Testis (tissue), 3 donors: Measurements from ENCODE around the gene KATNIP. TPM values are rescaled to one million over a fixed set of nuclear protein-coding genes. Genes with fewer than 3 reads are reported as not detected.

Source experiments
- DNase-seq: peaks from one replicate; pipeline ENCODE4 v3.0.0-alpha.2; 2019
- H3K27ac ChIP-seq, 2 donors: fragments of 200-600 bp; sonication (generic); one replicate each; pipeline ENCODE4 v1.5.1; 2019
- H3K27me3 ChIP-seq: fragments of 200-600 bp; sonication (generic); one replicate; pipeline ENCODE4 v1.5.1; 2019
- H3K36me3 ChIP-seq: fragments of 200-600 bp; sonication (generic); one replicate; pipeline ENCODE4 v1.5.1; 2017; ENCODE audit warnings: low read depth; ENCODE audit errors: missing control alignments
- H3K4me1 ChIP-seq: fragments of 200-600 bp; sonication (generic); one replicate; pipeline ENCODE4 v1.5.1; 2019
- H3K4me3 ChIP-seq, 2 donors: fragments of 200-600 bp; sonication (generic); one replicate each; pipeline ENCODE4 v1.5.1; 2017 to 2019
- H3K9me3 ChIP-seq: fragments of 200-600 bp; sonication (generic); one replicate; pipeline ENCODE4 v1.5.1; 2017
- CTCF ChIP-seq, 3 experiments: fragments of 450-650 bp in 2 of 3; fragments of 200-600 bp in 1 of 3; sonication (generic) in 1 of 3; IDR thresholded peaks; one replicate each; pipeline ENCODE4 v1.5.1; 2016 to 2019; ENCODE audit warnings: antibody characterized with exemption in 3 of 3, mild to moderate bottlenecking in 2 of 3, moderate library complexity in 1 of 3
- POLR2A ChIP-seq: fragments of 450-650 bp; IDR thresholded peaks from one replicate; pipeline ENCODE4 v1.6.1; 2017; ENCODE audit warnings: antibody characterized with exemption, mild to moderate bottlenecking, moderate library complexity
- WGBS, 2 donors: methylation state at CpG; one replicate each; pipeline ENCODE4 v1.1.5; 2018; 5-methylcytosine and 5-hydroxymethylcytosine counted together
- intact Hi-C: fragments of 100-400 bp; cut with DNase I; formaldehyde crosslinking; loops from one replicate; pipeline ENCODE4 v1.15.1; 2023; ENCODE audit warnings: low total_unique reads
- polyA plus RNA-seq: library from polyadenylated mRNA; stranded (reverse); fragments of 350-450 nt; fragmentation: Illumina TruSeq; extraction: RNeasy Lipid Tissue Mini Kit (QIAGEN cat#74804); gene quantifications from one replicate; pipeline ENCODE4 v1.2.3, GENCODE V29; 2014; ENCODE audit warnings: low read depth, low replicate concordance; ENCODE audit not compliant: insufficient read depth
- total RNA-seq, 2 donors: library from RNA; depleted of rRNA; stranded (reverse); fragments of >200 nt; gene quantifications; one replicate each; pipeline ENCODE4 v1.2.3, GENCODE V29; 2016

Gene KATNIP
- total and polyA plus RNA-seq, 3 donors from 2014 or later, result 43.2 to 80.2 (median 48.6) TPM

- WGBS, 2 donors, result 93 to 95% methylated on average over 11 of the region's 11 CpGs
- Histone ChIP-seq H3K4me3 (no peak overlapping the region), H3K27me3 (no peaks in the 10 kb centered on the region), H3K4me1 (no peaks in the 10 kb centered on the region), H3K27ac (no peak overlapping the region), H3K9me3 (no peaks in the 10 kb centered on the region), H3K36me3 (no peaks in the 10 kb centered on the region)
- TF ChIP-seq CTCF (IDR thresholded peaks at IDR 0.05), result no peak
- no peak for TF ChIP-seq POLR2A
- intact Hi-C loops, result no loop called here
- DNase-seq, result no peak
Measured at GRCh38 chr16:27516365-27516764, 33.6 kb upstream of the KATNIP start.

GRCh38 chr16:27517664-27518063 lies 32.3 kb upstream of the KATNIP start:
- no peak for DNase-seq
- H3K9me3 ChIP-seq, result no peaks in the 10 kb centered on the region
- H3K27ac ChIP-seq, result no peak overlapping the region
- TF ChIP-seq POLR2A, result no peak
- no peak for TF ChIP-seq CTCF (IDR thresholded peaks at IDR 0.05)
- H3K36me3 ChIP-seq, result no peaks in the 10 kb centered on the region
- 93 to 96% methylated on average over 7 of the region's 7 CpGs for WGBS, 2 donors
- H3K27me3 ChIP-seq, result no peaks in the 10 kb centered on the region
- no peak overlapping the region for H3K4me3 ChIP-seq
- H3K4me1 ChIP-seq, result no peaks in the 10 kb centered on the region
- intact Hi-C loops, result no loop called here

- no peak for TF ChIP-seq CTCF (IDR thresholded peaks at IDR 0.05)
- no peak for TF ChIP-seq POLR2A
- WGBS, 2 donors, result 86 to 95% methylated on average over 1 to 4 of the region's 4 CpGs
- Histone ChIP-seq H3K4me3 (no peak overlapping the region), H3K9me3 (no peaks in the 10 kb centered on the region), H3K36me3 (no peaks in the 10 kb centered on the region), H3K4me1 (no peaks in the 10 kb centered on the region), H3K27ac (no peak overlapping the region), H3K27me3 (no peaks in the 10 kb centered on the region)
- intact Hi-C loops, result no loop called here
- no peak for DNase-seq
Measured at GRCh38 chr16:27518226-27518625, 31.7 kb upstream of the KATNIP start.

- H3K27me3 ChIP-seq, result no peaks in the 10 kb centered on the region
- no peak overlapping the region for H3K27ac ChIP-seq
- intact Hi-C loops, result no loop called here
- TF ChIP-seq CTCF (IDR thresholded peaks at IDR 0.05) (no peak), POLR2A (no peak)
- DNase-seq, result no peak
- no peak overlapping the region for H3K4me3 ChIP-seq
- H3K36me3 ChIP-seq, result no peaks in the 10 kb centered on the region
- 68 to 77% methylated on average over 16 of the region's 16 CpGs for WGBS, 2 donors
- H3K9me3 ChIP-seq, result no peaks in the 10 kb centered on the region
- H3K4me1 ChIP-seq, result no peaks in the 10 kb centered on the region
Measured at GRCh38 chr16:27520982-27521673, 28.8 kb upstream of the KATNIP start.

- H3K27ac ChIP-seq, result no peak overlapping the region
- no peak overlapping the region for H3K4me3 ChIP-seq
- TF ChIP-seq POLR2A, result no peak
- TF ChIP-seq CTCF (IDR thresholded peaks at IDR 0.05), result no peak
- H3K27me3 ChIP-seq, result no peaks in the 10 kb centered on the region
- intact Hi-C loops, result no loop called here
- H3K36me3 ChIP-seq, result no peaks in the 10 kb centered on the region
- WGBS, 2 donors, result 80 to 81% methylated on average over 6 of the region's 6 CpGs
- no peaks in the 10 kb centered on the region for H3K4me1 ChIP-seq
- H3K9me3 ChIP-seq, result no peaks in the 10 kb centered on the region
- no peak for DNase-seq
Measured at GRCh38 chr16:27522173-27522707, 27.7 kb upstream of the KATNIP start.
